Activated T-helper 1 cell treated with anti-CD3 and anti-CD28 coated beads, Interleukin-2, amount 50 U/mL, for 16 hours (primary cell): ENCODE measurements around the gene HHAT.
A peak's percentile ranks its signal among the peaks of the same experiment; 100 is the strongest.

Experiments
- DNase-seq, 2 donors: peaks; one replicate each; pipeline ENCODE4 v3.0.0-alpha.2; 2020; ENCODE audit warnings: low read depth in 1 of 2, low spot score in 1 of 2

HHAT gene

DNA sequence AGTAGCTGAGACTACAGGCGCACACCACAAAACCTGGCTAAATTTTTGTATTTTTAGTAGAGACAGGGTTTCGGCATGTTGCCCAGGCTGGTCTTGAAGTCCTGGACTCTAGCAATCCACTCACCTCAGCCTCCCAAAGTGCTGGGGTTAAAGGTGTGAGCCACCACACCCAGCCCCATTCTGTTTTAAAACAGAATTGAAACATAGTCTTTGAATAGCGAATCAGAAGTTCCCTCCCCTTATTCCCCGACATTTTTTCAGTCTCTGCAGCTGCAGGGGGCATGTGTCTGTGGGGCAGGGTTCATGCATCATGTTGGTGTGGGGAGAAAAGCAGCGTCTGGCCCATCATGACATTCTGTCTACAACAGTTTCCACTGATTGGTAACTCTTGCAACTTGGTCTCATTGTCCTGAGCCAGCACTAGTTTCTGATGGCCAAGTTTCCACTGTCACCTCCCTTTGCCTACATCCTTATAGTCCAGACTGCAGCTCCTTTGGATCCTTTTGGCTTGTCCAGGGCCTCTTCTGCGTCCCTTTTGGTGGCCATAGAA is 15.6 kb upstream of the HHAT start:
- no peak for DNase-seq

DNA sequence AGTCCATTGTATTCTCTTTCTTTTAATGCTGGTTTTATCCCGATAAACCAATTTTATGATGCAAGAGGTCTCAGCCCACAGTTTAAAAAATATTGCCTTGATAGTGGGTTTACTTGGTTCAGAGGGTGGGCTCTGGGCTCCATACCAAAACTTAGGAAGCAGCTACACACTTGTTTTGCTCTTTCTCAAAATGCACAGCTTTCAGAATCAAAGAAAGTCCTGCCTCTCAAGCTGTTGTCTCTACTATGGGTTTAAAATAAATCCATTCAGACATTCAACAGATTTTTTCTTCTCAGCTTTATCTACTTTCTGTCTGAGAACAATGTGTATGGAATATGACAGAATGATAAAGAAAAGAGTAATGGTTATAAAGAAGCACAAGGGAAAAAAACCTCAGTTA is 14.8 kb upstream of the HHAT start:
- no peak for DNase-seq

DNA sequence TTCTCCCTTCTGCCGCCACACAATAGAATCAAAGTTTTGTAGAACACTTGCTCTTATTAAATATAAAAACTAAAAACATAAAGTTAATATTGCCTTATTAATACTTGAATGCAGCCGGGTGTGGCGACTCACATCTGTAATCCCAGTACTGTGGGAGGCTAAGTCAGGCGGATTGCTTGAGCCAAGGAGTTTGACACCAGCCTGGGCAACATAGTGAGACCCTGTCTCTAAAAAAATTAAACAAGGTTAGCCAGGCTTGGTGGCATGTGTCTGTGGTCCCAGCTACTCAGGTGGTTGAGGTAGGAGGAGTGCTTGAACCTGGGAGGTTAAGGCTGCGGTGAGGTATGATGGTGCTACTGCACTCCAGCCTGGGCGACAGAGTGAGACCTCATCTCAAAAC is 13.2 kb upstream of the HHAT start:
- no peak for DNase-seq

DNA sequence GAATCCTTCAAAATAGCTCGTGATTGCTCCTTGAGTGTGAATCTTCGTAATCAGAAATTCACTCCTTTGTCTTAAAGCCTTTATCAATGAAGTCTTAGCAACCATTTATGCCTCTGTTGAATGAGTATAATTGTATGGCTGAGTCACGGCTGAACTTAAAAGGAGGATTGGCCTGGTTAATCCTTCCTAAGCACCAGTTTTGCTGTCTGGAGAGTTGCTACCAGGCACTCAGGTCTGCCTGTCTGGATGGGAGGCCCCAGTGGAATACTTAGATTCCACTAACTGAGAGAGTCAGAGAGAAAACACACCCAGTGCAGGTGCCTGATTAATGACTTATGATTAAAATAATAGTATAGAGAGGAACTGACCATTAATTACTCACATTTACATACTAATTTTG is 7.6 kb upstream of the HHAT start:
- no peak for DNase-seq

DNA sequence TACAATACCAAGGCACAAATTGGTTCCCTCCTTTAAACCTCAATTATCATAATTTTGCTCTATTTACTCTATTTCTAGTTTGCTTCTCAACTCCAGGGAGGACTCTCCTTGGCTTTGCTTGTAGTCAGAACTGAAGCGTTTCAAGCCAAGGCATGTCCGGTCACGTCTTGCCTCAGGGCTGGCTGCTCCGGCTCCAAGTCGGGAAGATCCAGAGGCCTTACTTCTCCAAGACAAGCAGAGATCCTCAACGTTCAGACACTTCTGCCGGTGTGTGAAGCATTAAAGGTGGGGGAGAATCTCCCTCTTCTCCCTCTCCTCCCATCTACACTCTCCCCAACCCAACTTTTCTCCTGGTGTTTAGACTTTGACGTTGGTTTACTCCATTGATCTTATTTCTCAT is 7.2 kb upstream of the HHAT start:
- no peak for DNase-seq

DNA sequence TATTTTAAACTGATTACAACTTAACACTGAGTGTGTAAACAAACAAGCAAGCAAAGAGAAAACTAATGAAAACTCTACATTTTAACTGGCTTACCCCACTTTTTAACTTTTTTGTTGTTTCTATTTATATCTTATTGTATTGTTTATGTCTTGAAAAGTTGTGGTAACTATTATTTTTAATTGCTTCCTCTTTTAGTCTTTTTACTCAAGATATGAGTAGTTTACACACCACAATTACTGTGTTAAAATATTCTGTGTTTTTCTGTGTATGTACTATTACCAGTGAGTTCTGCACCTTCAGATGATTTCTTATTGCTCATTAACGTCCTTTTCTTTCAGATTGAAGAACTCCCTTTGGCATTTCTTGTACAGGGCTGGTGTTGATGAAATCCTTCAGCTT is 4.7 kb upstream of the HHAT start:
- DNase-seq = no peak

DNA sequence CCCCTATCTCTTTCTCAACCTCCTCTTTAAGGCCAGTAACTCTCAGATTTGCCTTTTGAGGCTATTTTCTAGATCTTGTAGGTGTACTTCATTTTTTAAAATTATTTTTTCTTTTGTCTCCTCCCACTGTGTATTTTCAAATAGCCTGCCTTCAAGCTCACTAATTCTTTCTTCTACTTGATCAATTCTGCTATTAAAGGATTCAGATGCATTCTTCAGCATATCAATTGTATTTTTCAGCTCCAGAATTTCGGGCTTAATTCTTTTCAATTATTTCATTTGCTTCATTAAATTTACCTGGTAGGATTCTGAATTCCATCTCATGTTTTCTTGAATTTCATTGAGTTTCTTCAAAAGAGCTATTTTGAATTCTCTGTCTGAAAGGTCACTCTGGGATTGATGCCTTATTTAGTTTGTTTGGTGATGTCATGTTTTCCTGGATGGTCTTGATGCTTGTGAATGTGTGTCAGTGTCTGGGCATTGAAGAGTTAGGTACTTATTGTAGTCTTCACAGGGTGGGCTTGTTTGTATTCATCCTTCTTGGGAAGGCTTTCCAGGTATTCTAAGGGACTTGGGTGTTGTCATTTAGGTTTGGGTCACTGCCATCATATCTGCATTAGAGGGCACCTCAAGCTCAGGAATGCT is 3.6 kb upstream of the HHAT start:
- no peak for DNase-seq

DNA sequence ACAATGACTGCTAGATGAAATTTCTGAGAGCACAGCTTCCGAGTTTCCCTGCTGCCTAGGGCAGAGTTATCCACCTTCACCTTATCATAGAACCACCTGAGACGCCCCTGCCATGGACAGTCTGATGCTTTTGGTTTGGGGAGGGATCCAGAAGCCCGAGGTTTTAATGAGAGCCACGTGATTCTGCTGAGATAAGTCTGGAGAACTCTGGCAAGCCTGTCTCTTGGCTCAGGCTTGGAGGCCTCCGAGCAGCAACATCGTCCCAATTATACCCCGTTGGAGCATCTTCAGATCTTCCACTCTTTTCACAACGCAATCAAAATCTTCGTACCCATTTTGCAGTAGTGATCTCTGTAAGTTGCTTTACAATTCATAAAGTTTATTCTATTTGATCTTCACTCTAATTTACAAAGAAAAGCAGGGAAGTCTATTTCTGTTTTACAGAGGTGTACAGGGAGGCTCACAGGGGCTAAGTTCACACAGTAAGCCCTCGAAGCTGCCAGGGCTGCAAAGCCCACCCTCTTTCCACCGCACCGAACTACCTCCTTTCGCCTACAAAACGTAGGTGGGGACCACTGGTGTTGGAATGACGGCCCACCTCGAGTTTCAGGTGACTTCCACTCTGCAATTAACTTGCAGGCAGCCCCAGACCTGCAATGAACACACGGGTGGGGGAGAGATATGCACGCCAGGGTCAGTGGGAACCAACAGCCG is 513 bp upstream of the HHAT start:
- no peak for DNase-seq

DNA sequence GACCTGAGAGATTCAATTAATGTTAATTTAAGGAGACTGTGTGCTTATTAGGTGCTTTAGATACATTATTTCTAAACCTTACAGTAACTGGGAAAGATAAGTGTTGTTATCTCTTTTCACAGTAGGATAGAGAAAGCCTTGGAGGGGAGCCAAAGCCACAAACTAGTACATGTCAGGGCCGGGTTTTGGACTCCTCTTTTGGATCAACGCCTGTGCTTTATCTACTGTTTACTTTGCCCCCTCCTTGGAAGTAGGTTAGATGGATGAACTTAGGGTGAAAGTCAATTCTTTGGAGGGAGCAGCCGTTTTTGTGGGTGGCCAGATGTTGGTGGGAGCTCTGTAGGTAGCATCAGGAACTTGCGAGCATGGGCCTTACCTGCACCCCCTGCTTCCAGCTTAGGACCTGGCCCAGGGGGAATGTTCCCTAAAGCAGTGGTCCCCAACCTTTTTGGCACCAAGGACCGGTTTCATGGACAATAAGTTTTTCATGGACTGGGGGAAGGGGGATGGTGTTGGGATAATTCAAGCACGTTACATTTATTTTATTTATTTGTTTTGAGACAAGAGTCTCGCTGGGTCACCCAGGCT is 1.7 kb downstream of the HHAT start:
- DNase-seq = no peak

DNA sequence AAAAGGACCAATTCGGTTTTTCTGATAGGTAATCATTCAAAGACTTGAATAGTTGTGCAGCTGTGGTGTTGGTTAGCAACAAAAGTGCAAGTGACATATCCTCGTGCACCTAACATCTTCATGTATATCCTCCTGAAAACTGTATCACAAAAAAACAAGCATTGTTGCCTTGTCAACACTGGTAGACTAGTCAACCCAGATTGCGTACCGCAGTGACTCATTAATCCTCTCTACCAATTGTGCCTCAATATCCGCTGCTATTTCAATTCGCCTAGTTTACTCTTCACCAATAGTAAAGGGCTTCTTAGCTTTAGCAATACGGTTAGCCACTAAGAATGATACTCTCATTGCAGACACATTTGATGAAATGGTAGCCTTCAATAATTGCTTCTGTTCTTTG is 3.5 kb downstream of the HHAT start:
- no peak for DNase-seq

DNA sequence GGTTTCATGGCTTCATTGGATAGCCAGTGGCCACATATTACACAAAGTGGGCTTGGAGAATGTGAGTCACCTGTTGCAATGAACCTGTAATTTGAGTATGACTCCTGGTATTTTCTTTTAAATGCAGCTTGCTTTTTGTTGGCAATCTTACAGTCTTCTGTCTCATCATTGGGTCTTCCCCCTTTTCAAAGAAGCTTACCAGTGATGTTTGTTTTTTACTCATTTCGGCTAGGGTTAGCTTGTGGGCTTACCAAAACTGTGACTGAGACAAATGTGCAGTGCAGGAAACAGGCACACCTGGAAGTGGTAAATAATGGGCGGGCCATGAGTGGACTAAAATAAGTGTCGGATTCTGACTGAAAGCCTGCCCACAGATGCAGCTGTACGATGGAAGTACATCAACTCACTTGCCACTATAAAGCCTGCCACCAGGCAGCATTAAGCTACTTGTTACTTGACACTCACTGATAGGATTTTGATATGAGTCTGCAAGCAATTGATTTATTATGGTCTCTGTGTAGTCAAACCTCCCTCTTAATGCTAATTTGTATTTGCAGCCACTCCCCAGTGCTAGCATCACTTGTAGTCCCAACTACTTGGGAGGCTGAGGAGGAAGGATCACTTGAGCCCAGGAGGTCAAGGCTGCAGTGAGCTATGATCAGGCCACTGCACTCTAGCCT is 4.2 kb downstream of the HHAT start:
- peak; percentile 14 to 30 for DNase-seq

DNA sequence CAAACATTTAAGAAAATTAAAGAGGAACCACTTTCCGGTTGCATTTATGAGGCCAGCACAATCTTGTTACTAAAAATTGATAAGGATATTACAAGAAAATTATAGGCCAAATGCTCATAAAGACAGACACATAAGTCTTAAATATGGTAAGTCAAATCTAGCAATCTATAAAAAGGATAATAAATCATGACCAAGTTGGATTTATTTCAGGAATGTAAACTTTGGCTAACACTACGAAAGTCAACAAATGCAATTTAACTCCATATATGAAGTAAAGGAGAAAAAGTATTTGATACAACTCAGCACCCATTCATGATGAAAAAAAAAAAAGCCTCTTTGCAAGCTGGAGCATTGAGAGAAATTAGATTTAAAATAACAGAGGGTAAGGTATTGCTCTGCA is 6.3 kb downstream of the HHAT start:
- no peak for DNase-seq

DNA sequence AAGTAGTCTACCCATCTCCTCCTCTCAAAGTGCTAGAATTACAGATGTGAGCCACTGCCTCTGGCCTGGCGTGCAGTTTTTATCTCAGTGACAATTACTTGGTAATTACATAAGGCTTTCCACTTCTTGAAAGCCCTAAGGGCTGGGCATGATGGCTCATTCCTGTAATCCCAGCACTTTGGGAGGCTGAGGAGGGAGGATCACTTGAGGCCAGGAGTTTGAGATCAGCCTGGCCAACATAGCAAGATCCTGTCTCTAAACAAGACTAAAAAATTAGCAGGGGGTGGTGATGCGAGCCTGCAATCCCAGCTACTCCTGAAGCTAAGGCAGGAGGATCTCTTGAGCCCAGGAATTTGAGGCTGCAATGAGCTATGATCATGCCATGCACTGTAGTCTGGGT is 7.7 kb downstream of the HHAT start:
- no peak for DNase-seq

DNA sequence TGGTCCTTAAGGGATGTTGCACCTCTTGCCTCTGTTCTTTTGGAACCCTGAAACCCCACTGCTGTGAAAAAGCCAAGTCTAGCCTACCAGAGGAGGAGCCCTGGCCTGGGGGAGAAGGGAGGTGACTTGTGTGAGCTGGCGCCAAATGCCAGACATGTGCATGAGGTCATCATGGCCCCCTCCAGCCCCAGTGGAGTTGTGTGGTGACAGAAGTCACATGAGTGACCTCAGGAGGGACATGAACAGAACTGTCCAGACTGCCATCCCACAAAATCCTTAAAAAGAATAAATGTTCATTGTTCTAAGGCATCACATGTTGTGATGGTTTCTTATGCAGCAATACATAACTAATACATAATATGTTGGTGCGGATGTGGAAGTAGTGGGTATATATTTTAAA is 10.8 kb downstream of the HHAT start:
- no peak for DNase-seq

DNA sequence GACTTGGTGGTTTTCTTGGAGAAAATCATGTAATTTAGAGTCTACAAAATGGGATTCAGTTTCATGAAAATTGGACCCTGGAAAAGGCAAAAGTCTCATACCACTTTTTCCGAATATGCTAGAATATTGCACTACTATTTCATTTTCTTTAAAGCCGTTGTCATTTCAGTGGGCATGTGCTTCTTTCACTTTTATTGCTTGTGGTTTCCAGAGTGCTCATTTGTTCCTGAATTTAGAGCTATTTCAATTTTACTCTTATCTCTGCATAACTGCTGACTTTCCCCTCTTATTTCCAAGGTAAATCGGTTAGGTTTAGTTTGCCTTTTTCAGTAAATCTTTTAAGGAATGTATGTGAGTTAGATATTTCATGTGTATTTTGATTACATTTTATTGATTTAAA is 11.6 kb downstream of the HHAT start:
- DNase-seq = no peak

DNA sequence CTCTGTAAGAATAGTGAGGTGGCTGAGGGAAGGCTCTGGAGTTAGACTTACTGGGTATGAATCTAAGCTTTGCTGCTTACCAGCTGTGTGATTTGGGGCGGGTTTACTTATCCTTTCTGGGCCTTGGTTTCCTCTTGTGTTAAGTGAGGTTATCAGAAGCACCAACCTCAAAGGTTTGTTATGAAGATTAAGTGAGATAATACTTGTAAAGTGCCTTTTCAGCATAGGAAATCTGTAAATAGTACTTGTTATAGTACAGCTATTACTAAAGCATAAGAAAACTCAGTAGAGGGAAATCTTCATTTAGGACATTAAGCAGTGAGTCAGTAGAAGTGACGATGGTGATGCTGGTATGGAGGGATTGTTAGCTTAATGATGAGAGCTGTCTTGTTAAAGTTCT is 12.1 kb downstream of the HHAT start:
- no peak for DNase-seq

DNA sequence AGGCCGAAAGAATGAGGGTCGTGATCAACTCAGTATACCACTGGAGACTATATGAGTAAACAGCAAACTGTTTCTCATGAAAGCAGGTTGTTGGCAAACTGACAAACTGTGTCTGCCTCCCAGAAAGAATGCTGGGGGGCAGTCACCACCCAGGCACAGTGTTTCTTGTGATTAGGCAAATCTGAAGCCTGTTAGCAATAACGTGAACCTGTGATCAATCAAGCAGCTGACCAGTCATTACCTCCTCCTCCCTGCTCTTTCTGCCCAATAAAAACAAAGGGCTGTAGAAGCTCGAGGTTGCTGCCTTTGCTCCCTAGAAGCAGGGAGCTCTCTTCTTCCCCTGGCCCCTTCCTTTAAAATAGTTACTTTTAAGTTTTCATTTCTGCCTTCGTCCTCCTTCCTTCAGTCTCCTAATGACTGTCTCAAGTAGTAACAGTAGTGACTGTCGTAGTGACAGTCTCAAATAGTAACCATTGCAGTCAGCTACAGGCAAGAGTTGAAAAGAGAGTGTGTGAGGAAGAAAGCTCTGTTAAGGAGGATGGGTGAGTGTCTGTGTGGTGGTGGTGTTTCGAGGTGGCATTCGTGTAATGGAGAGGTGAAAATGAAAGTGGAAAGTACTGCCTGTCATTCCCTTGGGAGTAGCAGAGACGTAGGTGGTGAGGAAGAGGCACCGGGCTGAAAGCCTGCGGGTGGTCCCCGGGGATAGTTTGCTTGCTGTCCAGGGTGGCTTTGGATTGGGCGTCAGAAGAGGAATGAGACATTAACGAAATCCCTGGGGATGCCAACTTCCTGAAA is 14.5 kb downstream of the HHAT start:
- DNase-seq = no peak

DNA sequence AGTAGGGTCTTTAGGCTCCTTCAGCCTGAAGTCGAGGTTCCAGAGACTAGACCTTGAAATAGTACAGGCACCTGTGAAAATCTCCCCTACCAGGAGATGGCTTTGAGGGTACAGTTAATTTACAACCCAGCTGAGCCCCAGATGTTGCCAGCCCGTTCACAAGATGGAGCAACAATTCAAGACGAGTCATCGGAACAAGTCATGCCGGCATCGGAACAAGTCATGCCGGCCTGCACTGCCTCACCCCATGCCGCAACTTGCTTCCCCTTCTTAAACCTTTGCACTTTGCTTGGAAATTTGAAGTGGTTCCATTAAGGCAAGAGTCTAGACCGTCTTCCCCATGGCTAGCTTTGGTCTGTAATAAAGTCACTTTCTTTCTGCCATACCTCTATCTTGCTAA is 16.0 kb downstream of the HHAT start:
- DNase-seq = no peak

DNA sequence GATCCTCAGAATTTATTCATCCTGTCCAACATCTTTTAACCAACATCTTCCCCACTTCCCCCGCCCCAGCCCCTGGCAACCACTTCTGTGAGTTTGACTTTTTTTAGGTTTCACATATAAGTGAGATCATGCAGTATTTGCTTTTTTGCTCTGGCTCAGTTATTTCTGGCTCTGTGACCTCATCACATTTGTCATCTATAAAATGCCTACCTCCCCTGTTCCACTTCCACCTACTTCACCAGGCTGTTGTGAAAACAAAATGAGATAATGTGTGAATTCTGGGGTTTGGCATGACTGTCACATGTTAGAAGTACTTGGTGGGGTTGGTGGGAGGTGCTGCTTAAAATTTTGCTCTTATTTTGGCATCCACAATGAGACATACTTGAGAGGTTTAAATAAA is 18.4 kb downstream of the HHAT start:
- DNase-seq = no peak

DNA sequence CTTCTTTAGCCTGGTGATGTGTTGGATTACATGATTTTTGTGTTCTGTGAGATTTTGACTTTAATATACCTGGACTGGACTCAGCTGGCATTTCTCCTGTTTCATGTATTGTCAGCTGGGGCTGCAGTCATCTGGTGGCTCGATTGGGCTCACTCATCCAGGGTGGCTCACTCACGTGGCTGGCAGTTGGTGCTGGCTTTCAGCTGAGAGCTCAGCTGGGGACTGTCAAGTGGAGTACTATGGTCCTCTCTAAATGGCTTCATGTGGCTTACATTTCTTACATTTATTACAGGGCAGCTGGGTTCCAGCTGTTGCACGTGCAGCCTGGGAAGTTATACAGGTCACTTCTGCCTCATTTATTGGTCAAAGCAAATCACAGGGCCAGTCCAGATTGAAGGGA is 22.8 kb downstream of the HHAT start:
- no peak for DNase-seq

DNA sequence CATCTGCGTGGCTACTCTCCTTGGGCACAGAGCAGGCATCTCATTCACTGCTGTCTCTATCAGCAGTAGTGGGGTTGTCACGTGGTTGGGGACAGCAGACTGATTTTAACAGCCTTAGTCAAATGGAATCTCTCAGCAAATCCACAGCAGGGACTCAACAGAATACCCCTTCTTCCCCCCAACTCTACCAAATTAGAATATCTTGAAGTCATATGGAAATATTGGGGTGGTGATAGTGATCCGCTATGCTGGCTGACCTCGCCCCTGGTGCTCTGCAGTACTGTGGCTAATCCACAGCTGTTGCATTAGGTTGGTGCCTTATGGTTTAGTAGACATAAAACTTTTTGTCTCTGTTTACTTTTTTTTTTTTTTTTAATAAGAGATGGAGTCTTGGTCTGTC is 23.9 kb downstream of the HHAT start:
- DNase-seq = no peak
